ENCODE results near the gene PCDHA1.

GRCh38 chr5:140791089-140791488, 5.1 kb downstream of the PCDHA1 start:
- TF ChIP-seq CTCF (IDR thresholded peaks at IDR 0.05) (no peak), ZFX (IDR thresholded peaks at IDR 0.05; ENCODE audit: borderline replicate concordance) (no peak)

All from 22Rv1 (cell line).